Measurements from ENCODE around the gene FBP1.

The FBP1 gene

DNA sequence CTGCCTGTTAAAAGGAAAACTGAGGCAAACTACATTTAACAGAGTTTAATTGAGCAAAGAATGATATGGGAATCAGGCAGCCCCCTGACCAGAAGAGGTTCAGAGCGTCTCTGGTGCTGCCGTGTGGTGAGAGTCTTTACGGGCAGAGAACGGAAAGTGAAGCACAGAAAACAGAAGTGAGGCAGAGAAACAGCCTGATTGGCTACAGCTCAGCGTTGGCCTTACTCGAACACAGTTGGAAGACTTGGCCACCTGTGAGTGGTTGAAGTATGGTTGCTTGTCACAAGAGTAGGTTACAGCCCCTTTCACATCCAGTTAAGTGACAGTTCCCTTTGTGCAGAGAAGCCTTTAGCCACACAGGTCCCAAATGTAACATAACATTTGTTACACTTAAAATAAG is 16.9 kb upstream of the FBP1 start:
- DNase-seq (ENCODE audit: low read depth in 2 of 2), result no peak

DNA sequence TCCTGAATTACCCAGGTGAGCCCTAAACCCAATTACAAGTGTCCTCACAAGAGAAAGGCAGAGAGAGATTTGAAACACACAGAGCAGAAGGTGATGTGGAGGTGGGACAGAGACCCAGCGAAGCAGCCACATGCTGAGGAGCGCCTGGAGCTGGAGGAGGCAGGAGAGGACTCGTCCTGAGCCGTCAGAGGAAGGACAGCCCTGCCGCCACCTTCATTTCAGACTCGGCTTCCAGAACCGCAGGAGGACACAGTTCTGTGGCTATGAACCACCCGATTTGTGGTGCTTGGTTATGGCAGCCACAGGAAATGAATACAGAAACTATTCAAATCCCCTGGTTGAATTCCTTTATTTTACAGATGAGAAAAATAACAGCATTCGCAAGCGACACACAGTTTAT is 16.4 kb upstream of the FBP1 start:
- DNase-seq (ENCODE audit: low read depth in 2 of 2), result no peak

DNA sequence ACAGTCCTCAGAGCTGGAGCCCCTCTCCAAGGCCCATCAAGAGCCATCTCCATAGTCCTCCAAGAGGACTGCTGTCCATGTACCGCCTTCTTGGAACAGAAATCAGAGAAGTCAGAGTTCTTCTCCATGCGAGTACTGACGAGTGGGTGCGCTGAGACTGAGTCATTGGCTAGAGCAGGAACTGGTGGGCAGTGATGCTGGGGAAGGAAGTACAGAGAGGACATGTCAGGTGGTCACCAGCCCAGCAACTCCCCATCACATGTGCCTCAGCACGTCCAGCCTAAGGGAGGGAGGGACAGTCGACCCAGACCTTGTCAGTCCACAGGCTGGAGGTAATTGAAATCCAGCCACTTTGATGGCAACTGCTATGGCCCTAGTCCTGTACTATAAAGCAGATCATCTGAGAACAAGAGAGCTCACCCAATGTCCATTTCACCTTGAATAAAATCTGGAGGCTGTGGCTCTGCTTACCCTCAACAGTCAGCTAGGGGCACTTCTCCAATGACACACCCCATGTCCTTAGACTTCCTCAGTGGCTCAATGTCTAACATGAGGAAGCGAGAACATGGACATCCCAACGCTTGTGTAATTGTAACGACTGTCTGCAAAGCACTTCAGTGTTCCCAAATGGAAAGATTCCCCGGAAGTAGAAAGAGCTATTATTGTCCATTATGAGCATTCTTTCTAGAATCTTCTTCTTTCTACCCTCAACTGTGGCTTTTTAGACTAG is 15.0 kb upstream of the FBP1 start:
- no peak for DNase-seq (ENCODE audit: low read depth in 2 of 2)

DNA sequence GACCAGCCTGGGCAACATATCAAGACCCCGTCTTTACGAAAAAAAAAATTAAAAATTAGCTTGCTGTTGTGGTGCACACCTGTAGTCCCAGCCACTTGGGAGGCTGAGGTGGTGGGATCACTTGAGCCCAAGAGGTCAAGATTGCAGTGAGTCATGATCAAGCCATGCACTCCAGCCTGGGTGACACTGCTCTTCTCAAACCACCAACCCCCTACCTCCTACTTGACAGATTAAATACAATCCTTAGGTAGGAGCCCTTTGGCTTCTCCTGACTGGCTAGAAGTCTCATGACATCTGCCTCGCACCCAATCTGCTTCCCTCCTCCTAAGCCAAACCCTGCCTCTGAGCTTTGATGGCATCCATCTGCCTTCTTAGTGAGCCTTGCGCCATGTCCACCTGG is 11.6 kb upstream of the FBP1 start:
- DNase-seq (ENCODE audit: low read depth in 2 of 2), result no peak

DNA sequence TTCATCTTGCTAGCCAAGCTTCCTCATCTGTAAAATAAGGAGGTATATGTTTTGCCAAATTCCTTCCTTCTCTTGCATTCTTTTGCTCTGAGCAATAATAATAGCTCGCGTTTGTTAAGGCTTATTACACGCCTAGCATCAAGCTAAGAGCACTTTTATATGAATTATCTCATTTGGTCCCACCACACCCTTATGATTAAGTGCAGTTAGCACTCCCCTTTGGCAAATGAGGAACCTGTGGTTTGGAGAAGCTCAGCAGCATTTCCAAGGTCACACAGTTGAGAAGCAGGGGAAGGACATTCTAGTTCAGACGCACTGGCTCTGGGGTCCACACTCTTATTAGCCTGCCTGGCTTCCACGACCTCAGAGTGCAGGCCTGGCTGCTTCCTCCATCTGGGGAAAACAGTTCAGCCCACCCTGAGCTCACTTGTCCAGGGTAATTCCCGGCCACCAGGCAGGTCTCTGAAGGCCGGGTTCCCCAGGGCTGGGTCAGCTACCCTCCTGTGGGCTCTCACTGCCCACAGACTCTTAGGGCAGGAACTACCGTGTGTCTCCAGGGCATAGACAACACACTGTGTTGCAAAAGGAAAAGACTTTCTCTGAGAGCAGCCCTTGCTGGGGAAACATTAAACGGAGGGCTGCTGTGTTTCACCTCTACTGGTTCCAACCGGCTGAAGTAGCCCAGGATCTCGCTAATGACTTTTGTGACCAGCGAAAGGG is 9.9 kb upstream of the FBP1 start:
- DNase-seq (ENCODE audit: low read depth in 2 of 2), result no peak

DNA sequence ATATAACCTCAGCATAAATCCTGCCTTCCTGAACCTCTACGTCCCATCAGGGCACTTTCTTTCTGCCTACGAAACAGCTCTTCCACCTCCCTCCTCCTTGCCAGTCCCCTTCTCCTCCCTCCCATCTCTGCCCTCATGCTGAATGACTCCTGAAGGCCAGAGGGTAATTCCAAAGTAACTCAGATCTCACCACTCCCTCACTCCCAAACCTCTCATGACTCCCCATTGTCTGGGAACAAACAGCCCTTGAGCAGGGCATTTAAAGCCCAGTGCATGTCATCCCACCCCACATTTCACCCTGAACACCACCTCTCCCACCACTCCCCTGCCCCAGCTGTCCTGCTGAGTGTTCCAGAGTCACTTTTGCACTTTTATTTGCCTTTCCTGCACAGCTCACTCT is 8.9 kb upstream of the FBP1 start:
- DNase-seq (ENCODE audit: low read depth in 2 of 2), result no peak

DNA sequence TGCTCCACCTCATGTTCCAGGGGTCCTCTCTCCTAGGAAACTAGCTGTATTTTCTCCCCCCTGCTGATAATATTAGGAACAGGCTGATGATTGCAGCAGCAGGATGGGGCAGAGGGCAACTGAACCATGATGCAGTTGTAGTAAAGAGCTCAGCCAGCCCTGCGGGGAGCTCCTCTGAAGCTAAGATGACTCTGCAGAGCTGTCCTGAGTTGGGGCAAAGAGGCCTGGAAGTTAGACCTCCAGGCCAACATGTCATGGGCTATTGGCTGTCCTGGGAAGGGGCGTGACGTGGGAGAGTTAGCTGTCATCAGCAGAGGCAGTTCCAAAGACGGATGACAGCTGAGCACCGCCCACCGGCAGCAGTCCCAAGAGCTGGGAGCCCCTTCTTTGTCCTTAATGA is 6.6 kb upstream of the FBP1 start:
- no peak for DNase-seq (ENCODE audit: low read depth in 2 of 2)

DNA sequence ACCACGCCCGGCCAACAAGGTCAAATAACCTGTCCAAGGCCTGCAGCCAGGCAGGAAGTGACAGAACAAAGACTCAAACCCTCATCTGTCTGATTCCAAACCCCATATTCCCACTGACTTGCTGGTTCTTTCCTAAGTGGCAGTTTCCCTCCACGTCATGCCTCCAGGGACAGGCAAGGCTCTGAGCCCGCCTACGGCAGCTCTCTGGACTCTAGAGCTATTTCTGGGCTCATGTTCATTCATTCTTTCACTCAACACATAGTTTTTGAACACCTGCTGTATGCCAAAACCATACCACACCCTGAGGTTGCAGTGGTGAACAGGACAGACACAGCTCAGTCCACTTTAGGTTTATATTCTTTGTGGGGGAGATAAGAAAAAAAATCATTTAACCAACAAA is 5.2 kb upstream of the FBP1 start:
- no peak for DNase-seq (ENCODE audit: low read depth in 2 of 2)

DNA sequence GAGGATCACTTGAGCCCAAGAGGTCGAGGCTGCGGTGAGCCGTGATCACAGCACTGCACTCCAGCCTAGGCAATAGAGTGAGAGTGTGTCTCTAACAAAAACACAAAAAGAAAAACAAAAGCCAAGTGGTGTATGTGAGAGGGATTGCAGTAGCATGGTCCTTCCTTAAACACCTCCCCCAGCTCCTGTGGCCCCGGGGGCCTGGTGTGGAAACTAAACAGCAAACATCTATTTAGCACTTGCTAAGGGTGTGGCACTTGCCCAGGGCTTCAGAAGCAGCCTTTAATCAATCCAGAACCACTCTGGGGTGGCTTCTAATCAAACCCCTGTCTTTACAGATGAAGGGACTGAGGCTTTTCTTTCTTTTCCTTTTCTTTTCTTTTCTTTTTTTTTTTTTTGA is 4.4 kb upstream of the FBP1 start:
- no peak for DNase-seq (ENCODE audit: low read depth in 2 of 2)

DNA sequence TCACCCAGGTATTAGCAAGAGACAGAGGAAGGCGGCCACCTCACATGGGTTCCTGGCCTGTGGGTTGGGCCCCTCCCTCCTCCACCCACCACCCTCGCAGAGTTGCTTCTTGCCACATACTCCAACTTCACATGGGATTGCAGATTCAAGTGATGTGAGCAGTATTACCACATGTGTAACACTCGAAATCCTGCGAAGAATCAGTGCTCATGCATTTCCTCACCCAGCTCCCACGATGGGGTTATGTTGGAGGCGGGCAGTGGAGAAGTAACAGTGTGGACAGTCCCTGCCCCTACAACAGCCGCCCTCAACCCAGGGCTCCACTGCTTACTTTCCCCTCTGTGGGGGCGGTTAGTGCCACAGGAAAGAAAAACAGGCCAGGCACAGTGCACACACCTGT is 3.9 kb upstream of the FBP1 start:
- DNase-seq (ENCODE audit: low read depth in 2 of 2), result no peak

DNA sequence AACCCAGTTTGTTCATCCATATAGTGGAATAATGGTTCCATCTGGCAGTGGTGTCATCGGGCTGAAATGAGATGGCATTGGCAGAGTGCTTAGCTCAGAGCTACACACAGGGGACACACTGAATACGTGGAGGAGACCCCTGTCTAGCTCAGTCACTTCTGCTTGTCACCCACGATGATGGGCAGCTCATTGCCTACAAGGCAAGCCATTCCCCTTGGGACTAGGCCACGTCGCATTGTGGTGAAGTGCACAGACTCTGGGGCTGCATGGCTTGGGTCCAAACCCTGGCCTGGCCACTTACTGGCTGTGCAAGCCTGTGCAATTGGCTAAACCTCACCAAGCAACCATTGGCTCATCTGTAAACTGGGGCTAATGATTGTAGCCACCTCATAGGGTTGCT is 3.2 kb upstream of the FBP1 start:
- no peak for DNase-seq (ENCODE audit: low read depth in 2 of 2)

DNA sequence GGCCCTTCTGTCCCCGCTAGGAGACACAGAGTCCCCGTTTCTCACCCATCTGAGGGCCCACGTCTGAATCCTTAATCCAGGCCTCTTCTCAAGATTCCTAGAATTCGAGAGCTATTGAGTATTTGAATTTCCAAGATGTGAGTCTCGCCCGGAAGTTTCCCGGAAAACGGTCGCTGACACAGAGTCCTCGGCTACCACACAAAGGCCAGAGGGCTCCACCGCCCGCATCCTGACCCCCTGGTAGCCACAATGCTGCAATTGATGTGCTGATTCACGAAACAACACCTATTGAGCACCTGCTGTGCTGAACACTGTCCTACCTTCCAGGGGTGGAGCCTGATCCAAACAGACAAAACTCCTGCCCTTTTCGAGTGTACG is 670 bp upstream of the FBP1 start:
- no peak for DNase-seq (ENCODE audit: low read depth in 2 of 2)

DNA sequence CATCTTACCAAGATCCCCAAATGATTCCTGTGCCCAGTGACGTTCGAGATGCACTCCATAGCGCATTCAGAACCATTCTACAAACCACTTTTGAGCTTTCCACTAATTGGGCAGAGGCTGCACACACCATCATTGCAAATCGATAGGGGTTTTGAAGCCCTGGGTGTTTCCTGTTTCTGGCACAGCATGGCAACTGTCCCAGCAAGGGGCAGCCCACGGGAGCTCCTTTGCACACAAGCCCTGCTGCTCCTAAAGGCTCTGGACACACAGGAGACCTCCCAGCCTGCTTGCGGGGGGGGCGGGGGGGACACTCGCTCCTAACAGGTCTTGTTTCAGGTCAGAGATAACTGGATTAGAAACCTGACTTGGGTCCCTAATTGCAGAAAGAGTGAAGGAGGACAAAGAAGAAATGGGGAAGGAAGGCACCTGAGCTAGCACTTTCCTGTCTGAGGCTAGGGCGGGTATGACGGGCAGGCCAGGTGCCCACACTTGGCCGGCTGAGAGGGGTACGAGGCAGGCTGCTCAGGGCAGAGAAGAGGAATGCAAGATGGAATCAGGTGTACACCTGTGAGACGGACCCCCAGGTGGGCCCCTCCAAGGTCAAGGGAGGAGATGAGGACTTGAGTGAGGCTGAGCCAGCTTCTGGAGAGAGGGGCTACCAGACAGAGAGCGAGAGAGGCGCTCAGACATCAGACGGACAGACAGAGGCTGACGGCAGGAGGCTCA is 820 bp downstream of the FBP1 start:
- no peak for DNase-seq (ENCODE audit: low read depth in 2 of 2)

DNA sequence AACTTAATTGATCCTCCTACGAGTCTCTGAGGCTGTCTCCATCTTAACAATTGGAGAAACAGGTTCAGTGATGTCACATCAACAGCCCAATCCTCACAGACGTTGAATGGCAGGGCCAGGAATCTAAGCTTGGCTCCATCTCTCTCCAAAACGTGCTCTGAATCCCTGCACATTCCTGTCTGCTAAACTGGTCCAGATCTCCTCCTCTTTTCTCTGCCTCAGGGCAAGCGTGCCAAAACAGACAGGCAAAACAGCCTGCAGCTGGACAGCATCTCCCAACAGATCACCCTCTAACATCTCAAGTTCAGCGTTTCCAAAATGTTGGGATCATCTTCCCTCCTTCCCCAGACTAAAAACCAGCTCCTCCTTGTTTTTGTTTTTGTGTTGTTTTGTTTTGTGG is 6.6 kb downstream of the FBP1 start:
- no peak for DNase-seq (ENCODE audit: low read depth in 2 of 2)

DNA sequence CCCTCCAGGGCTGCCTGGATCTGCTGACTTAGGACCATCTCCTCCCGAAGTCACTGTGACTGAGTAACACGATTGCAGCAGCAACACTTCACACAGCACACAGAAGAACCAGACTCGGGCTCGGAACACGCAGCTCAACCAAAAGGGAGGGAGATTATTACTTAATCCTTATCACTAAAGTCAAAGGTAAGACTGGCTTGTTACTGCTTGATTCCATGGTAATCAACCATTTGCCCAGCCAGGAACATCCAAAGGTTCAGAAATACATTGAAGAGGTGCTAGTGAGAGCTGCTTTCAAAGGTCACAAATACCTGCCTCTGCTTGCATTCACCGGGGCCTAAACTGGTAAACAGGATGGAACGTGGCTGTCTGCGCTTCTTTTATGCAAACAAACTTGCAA is 7.7 kb downstream of the FBP1 start:
- no peak for DNase-seq (ENCODE audit: low read depth in 2 of 2)

DNA sequence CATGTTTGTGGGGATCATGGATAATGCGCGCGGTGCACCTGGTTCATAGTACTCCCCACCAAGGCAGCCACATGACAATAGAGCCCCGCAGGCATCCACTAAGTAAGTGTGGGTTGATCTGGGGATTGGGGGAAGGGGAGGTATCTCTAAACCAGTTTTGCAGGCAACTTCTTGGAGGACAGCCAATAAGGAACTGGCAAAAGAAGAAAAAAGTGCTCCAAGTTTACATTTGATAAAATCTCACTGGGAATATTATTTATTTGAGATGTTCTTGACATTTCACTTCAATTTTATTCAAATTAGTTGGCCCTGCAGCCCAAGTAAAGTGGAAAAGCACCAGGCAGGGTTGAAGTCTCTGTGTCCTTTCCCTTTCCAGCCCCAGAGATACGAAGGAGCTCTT is 8.5 kb downstream of the FBP1 start:
- no peak for DNase-seq (ENCODE audit: low read depth in 2 of 2)

DNA sequence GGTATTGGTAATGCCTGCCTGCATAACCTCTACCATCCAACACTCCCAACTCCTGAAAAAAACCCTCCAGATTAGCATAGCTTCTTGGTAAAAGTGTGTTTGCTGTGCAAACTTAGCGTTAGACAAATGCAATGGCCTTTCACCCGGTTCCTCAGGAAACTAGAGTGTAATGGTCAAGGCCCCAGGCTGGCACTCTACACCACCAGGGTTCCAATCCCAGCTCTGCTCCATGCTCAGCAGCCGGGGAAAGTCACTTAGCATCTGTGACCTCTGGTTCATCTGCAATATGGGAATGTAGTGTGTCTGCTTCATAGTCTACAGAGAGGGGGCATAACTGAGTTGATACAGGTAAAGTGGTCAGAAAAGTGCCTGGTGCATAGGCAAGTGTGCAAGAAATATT is 9.0 kb downstream of the FBP1 start:
- no peak for DNase-seq (ENCODE audit: low read depth in 2 of 2)

DNA sequence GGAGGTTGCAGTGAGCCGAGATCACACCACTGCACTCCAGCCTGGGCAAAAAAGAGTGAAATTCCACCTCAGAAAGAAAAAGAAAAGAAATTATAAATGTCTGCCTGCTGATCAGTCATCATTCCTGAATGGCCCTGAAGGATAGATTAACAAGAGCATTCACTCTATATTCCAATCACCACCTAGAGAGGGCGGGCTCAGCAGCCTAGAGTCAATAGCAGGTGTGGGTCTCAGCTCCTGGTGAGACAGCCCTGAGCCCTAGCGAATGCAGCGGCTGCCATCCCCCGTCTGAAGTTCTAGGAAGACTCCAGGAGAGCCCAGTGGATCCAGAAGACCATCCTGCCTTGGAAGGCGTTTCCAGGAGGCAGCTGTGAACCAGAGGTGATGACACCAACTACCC is 12.0 kb downstream of the FBP1 start:
- no peak for DNase-seq (ENCODE audit: low read depth in 2 of 2)

DNA sequence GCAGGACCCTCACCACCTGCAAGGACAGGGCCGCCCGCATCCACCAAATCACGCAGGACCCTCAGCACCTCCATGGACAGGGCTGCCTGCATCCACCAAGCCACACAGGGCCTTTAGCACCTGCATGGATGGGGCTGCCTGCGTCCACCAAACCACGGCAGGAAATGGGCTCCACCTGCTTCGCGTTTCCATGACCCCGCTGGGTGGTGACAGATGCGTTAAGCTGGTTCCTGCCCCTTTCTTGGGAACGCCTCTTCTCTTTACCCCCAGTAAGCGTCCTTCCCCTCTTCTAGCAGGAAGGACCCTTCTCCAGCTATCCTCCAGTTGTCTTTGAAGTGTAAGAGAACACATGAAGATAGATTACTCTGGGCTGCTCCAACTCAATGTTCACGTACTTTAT is 13.5 kb downstream of the FBP1 start:
- DNase-seq (ENCODE audit: low read depth in 2 of 2), result no peak

DNA sequence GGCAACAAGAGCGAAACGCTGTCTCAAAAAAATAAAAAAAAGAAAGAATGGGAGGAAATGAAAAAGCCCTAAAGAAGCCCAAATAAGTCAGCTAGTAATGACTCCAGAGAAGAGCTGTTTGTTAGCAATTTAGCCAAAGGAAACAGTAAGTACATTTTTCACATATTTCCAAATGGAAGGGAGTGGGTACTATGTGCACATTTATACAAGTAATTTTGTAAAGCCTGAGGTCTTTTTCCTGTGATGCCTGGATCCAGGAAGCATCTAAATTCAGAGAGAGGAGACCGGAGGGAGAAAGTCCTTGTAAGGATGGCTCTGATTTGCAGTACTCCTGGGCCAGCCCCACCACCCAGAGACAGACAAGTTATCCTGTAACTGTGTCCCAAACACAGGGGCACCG is 14.7 kb downstream of the FBP1 start:
- DNase-seq (ENCODE audit: low read depth in 2 of 2), result no peak

DNA sequence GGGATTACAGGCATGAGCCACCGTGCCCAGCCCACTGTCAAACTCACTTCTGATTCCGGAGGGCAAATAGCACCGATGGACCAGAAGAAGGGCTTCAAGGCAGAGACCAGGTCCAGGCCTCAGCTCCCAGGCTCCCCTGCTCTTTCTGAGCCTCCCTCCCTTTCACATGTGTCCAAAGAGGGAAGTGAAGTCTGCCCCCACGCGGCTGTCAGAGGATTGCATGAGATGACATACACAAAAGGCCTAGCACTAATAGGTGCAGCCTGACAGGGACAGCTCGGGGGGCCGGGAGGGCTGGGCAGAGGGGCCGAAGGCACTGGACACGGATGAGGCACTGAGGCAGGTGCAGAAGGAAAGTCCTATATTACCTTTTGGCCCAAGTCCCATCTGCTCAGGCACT is 16.1 kb downstream of the FBP1 start:
- no peak for DNase-seq (ENCODE audit: low read depth in 2 of 2)

DNA sequence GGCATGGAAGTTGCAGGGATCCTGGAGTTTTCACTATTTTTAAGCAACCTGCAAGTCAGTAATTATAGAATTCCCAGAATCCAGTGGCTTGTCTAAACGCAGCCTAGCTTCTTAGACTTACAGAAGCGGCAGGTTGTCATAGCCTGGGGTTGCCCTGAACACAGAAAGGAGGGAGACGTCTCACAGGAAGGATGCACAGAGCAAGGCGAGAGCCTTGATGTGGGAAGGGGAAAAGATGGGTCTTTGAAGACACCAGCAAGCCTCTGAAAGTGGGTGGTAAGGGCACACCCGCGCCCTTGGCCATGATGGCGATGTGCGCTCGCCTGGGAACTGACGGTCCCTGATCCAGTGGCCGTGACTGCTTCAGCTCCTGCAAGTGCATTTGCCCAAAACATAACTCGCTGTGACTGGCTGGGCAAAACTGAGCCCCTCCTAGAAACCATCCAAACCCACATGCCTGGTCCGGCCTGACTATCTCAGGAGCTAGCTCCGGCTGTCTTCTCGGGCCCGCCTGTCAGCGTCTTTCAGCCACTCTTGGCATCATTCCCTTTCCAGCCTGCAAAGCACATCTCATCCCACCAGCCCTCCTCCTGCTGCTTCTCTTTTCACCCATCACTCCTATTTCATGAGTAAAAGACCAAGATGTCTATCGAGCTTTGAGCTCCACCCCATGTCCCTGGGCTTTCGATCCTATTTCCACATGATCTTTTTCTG is 17.1 kb downstream of the FBP1 start:
- no peak for DNase-seq (ENCODE audit: low read depth in 2 of 2)

DNA sequence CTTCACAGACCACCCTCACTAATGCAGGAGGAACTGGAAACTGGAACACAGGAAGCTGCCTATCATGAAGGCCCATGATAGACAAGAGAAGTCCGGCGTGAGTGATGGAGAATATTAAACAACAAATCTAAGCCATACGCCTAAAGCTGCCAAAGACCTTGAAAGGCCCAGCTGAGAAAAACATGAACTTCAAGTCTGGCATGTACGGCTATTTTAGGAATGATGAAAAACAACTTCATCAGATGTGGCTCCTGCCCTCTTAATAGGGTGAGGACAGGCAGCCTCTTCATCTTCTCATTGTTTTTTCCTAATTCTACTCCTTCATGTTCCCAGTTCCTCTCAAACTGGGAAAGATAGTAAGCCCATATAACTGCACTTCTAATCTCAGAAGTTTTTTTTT is 20.3 kb downstream of the FBP1 start:
- no peak for DNase-seq (ENCODE audit: low read depth in 2 of 2)

Data from stimulated activated CD8-positive, alpha-beta memory T cell treated with anti-CD3 and anti-CD28 coated beads, Interleukin-2, amount 100 ng/mL, for 48 hours (primary cell).